PC-9 (cell line): ENCODE measurements around the gene SRGAP1. TPM values are rescaled to one million over a fixed set of nuclear protein-coding genes. Genes with fewer than 3 reads are reported as not detected.
"Not testable (repeated sequence)": the region's sequence is repeated elsewhere in the genome, so short reads cannot be mapped to it uniquely, and the experiment has no call there.

Source experiments
- BruUV-seq: library from RNA; stranded (reverse); fragments of 400-500 nt; replicated peaks from 2 replicates; lab custom pipeline; 2021; lab: Mats Ljungman, UMichigan
- CTCF ChIA-PET: fragments of 300-600 bp; sonication (Branson Sonifier 250); formaldehyde crosslinking; loops from one replicate; lab custom pipeline; 2022; ENCODE audit warnings: antibody characterized with exemption; lab: Charles Lee
- POLR2A ChIA-PET: fragments of 300-600 bp; sonication (Branson Sonifier 250); formaldehyde crosslinking; loops from one replicate; lab custom pipeline; 2022; ENCODE audit warnings: antibody characterized with exemption; ENCODE audit not compliant: unreplicated experiment; lab: Charles Lee
- DNase-seq, 2 experiments: peaks; one replicate each; pipeline versions ENCODE4 v3.0.0 to v3.0.0-alpha.2; 2015 to 2022; ENCODE audit warnings: mixed read lengths in 1 of 2
- H2AFZ ChIP-seq: fragments of 200-600 bp; sonication (generic); 2 replicates; pipeline ENCODE4 v1.8.1; 2017; ENCODE audit warnings: antibody characterized with exemption
- H3F3A ChIP-seq: fragments of 200-600 bp; sonication (generic); 2 replicates; pipeline ENCODE4 v1.8.1; 2017; ENCODE audit warnings: antibody characterized with exemption, mild to moderate bottlenecking, low read depth; ENCODE audit not compliant: insufficient read depth
- H3K27ac ChIP-seq: fragments of 200-600 bp; sonication (generic); 2 replicates; pipeline ENCODE4 v1.6.1; 2016; ENCODE audit warnings: mixed run types
- H3K27me3 ChIP-seq: fragments of 200-600 bp; sonication (generic); 2 replicates; pipeline ENCODE4 v1.6.1; 2016; ENCODE audit warnings: low read depth, mixed run types; ENCODE audit not compliant: insufficient read depth
- H3K36me3 ChIP-seq: fragments of 200-600 bp; sonication (generic); 2 replicates; pipeline ENCODE4 v1.6.1; 2016; ENCODE audit warnings: low read depth, mixed run types
- H3K4me1 ChIP-seq: fragments of 200-600 bp; sonication (generic); replicated peaks from 2 replicates; pipeline ENCODE4 v1.6.1; 2016; ENCODE audit warnings: mixed run types; ENCODE audit not compliant: insufficient read depth
- H3K4me2 ChIP-seq: fragments of 200-600 bp; sonication (generic); 2 replicates; pipeline ENCODE4 v1.6.1; 2017; ENCODE audit warnings: mixed run types
- H3K4me3 ChIP-seq: fragments of 200-600 bp; sonication (generic); 2 replicates; pipeline ENCODE4 v1.6.1; 2016; ENCODE audit warnings: mixed run types
- H3K79me2 ChIP-seq: fragments of 200-600 bp; sonication (generic); 2 replicates; pipeline ENCODE4 v1.6.1; 2017; ENCODE audit warnings: low read depth, mixed run types
- H3K9me2 ChIP-seq: fragments of 200-600 bp; sonication (generic); 2 replicates; pipeline ENCODE4 v1.8.1; 2017; ENCODE audit warnings: mild to moderate bottlenecking; ENCODE audit not compliant: insufficient read depth
- H3K9me3 ChIP-seq: fragments of 200-600 bp; sonication (generic); 2 replicates; pipeline ENCODE4 v1.8.1; 2016; ENCODE audit warnings: low read depth; ENCODE audit not compliant: insufficient read depth
- H4K20me1 ChIP-seq: fragments of 200-600 bp; sonication (generic); 2 replicates; pipeline ENCODE4 v1.8.1; 2017; ENCODE audit not compliant: insufficient read depth
- CTCF ChIP-seq: fragments of 200-600 bp; sonication (generic); conservative IDR thresholded peaks from 2 replicates; pipeline ENCODE4 v1.6.1; 2017; ENCODE audit warnings: mixed run types, antibody characterized with exemption, mild to moderate bottlenecking, moderate library complexity
- EZH2 ChIP-seq: fragments of 200-600 bp; sonication (generic); IDR thresholded peaks from 2 replicates; pipeline ENCODE4 v1.8.0; 2017; ENCODE audit warnings: antibody characterized with exemption, low read depth
- intact Hi-C: fragments of 100-400 bp; cut with micrococcal nuclease; formaldehyde crosslinking; loops from one replicate; pipeline ENCODE4 v1.10.0; 2022; ENCODE audit not compliant: unreplicated experiment
- total RNA-seq: library from RNA; stranded (reverse); gene quantifications from 2 replicates; pipeline ENCODE4 v1.2.3, GENCODE V29; 2021

The SRGAP1 gene
- total RNA-seq, 1 experiment from 2014 or later, result 24.5 TPM

GRCh38 chr12:64120568-64120967, 276.1 kb downstream of the SRGAP1 start:
- POLR2A ChIA-PET, result interaction anchor here (0.6 to 0.7 kb wide), 4 partner anchors 11 to 894 kb away, joined by 3 to 16 read pairs (median 6); no protein-coding TSS in a partner anchor
- Histone ChIP-seq H3K79me2 (0 out of 2 replicates have a peak, but pooled peaks cover 7% of the 10 kb centered on the region), H3K4me3 (no peak overlapping the region), H3F3A (peaks cover 12% of the 10 kb centered on the region), H3K9me3 (no peaks in the 10 kb centered on the region), H4K20me1 (no peaks in the 10 kb centered on the region), H3K27me3 (no peaks in the 10 kb centered on the region), H3K4me2 (peak overlapping the region; percentile 42), H3K27ac (peak overlapping the region; percentile 54), H2AFZ (no peak overlapping the region), H3K9me2 (no peaks in the 10 kb centered on the region), H3K4me1 (peaks cover 23% of the 10 kb centered on the region), H3K36me3 (peaks cover 19% of the 10 kb centered on the region)
- BruUV-seq, result no TSS peak
- CTCF ChIA-PET, result no interaction called here
- TF ChIP-seq EZH2, result no peak
- TF ChIP-seq CTCF, result no peak
- intact Hi-C loops, result loop anchor here (5.0 kb wide), 1 partner anchor 273 kb away; no protein-coding TSS in a partner anchor
- peak; percentile 38 to 80 for DNase-seq

- H3K9me2 ChIP-seq, H3K79me2 ChIP-seq, H3K4me3 ChIP-seq, BruUV-seq, CTCF ChIA-PET, H4K20me1 ChIP-seq, H3K27me3 ChIP-seq, H2AFZ ChIP-seq, DNase-seq, H3K9me3 ChIP-seq: not testable (repeated sequence)
- Histone ChIP-seq H3K36me3 (peaks cover 21% of the 10 kb centered on the region), H3F3A (peaks cover 12% of the 10 kb centered on the region), H3K27ac (peak overlapping the region; percentile 54; the same call in 1 of the 2 replicates), H3K4me1 (peaks cover 23% of the 10 kb centered on the region), H3K4me2 (peak overlapping the region; percentile 41)
- intact Hi-C loops, result loop anchor here (5.0 kb wide), 1 partner anchor 274 kb away; no protein-coding TSS in a partner anchor
- POLR2A ChIA-PET, result interaction anchor here (0.6 to 0.7 kb wide), 3 partner anchors 12 to 893 kb away, joined by 3 to 7 read pairs (median 6); no protein-coding TSS in a partner anchor
Measured at GRCh38 chr12:64121086-64121485, 276.6 kb downstream of the SRGAP1 start.

GRCh38 chr12:64122154-64122553, 277.7 kb downstream of the SRGAP1 start:
- H3K4me3 ChIP-seq, result no peak overlapping the region
- ChIA-PET POLR2A (no interaction called here), CTCF (no interaction called here)
- H3K9me3 ChIP-seq, result no peaks in the 10 kb centered on the region
- no peaks in the 10 kb centered on the region for H3K9me2 ChIP-seq
- peaks cover 23% of the 10 kb centered on the region for H3K4me1 ChIP-seq
- no peak overlapping the region for H2AFZ ChIP-seq
- DNase-seq, result no peak
- H4K20me1 ChIP-seq, result no peaks in the 10 kb centered on the region
- TF ChIP-seq EZH2 (no peak), CTCF (no peak)
- intact Hi-C loops, result loop anchor here (5.0 kb wide), 1 partner anchor 275 kb away; no protein-coding TSS in a partner anchor
- H3F3A ChIP-seq, result peaks cover 12% of the 10 kb centered on the region
- no peaks in the 10 kb centered on the region for H3K27me3 ChIP-seq
- H3K36me3 ChIP-seq, result peaks cover 24% of the 10 kb centered on the region
- no TSS peak for BruUV-seq
- H3K79me2 ChIP-seq, result 0 out of 2 replicates have a peak, but pooled peaks cover 7% of the 10 kb centered on the region
- no peak overlapping the region for H3K4me2 ChIP-seq
- H3K27ac ChIP-seq, result no peak overlapping the region

- Histone ChIP-seq H3K79me2 (0 out of 2 replicates have a peak, but pooled peaks cover 7% of the 10 kb centered on the region), H2AFZ (no peak overlapping the region), H3F3A (peaks cover 12% of the 10 kb centered on the region), H3K4me1 (peaks cover 23% of the 10 kb centered on the region), H3K36me3 (peaks cover 26% of the 10 kb centered on the region), H3K9me2 (no peaks in the 10 kb centered on the region), H3K27me3 (no peaks in the 10 kb centered on the region), H3K4me3 (no peak overlapping the region), H4K20me1 (no peaks in the 10 kb centered on the region), H3K9me3 (no peaks in the 10 kb centered on the region), H3K27ac (no peak overlapping the region), H3K4me2 (no peak overlapping the region)
- POLR2A ChIA-PET, result no interaction called here
- TF ChIP-seq CTCF (no peak), EZH2 (no peak)
- DNase-seq, result no peak
- CTCF ChIA-PET, result no interaction called here
- intact Hi-C loops, result loop anchor here (5.0 kb wide), 1 partner anchor 276 kb away; no protein-coding TSS in a partner anchor
- no TSS peak for BruUV-seq
Measured at GRCh38 chr12:64122995-64123394, 278.5 kb downstream of the SRGAP1 start.
